K562 (cell line): Measurements from ENCODE around the gene CENPN. TPM values are rescaled to one million over a fixed set of nuclear protein-coding genes. Genes with fewer than 3 reads are reported as not detected.

Experiments
- AFF4 ChIP-seq: sonication (generic); formaldehyde crosslinking; IDR thresholded peaks from 2 replicates; pipeline ENCODE4 v1.8.0; 2023; ENCODE audit warnings: mild to moderate bottlenecking, missing genetic modification reagents
- CHAMP1 ChIP-seq: fragments of 450-650 bp; IDR thresholded peaks from 2 replicates; pipeline ENCODE4 v1.6.1; 2016; ENCODE audit warnings: mild to moderate bottlenecking
- EGR1 ChIP-seq: fragments of 450-650 bp; conservative IDR thresholded peaks from 2 replicates; pipeline ENCODE4 v1.6.1; 2017; ENCODE audit warnings: mild to moderate bottlenecking
- FOXA3 ChIP-seq, 2 experiments: fragments of 450-650 bp in 1 of 2; sonication (generic) in 1 of 2; formaldehyde crosslinking; IDR thresholded peaks in 1 of 2; conservative IDR thresholded peaks in 1 of 2; 2 replicates each; pipeline versions ENCODE4 v1.4.0 to v1.8.0; 2020 to 2022; ENCODE audit warnings: mild to moderate bottlenecking in 2 of 2, missing genetic modification reagents in 1 of 2
- HMGN3 ChIP-seq: IDR thresholded peaks from 2 replicates; pipeline ENCODE4 v1.6.1; 2011; ENCODE audit warnings: borderline replicate concordance, low read depth, mild to moderate bottlenecking, mixed read lengths, low read length; ENCODE audit not compliant: insufficient read length; ENCODE audit errors: extremely low read depth
- HNRNPLL ChIP-seq: fragments of 200-400 bp; formaldehyde crosslinking; IDR thresholded peaks from 2 replicates; pipeline ENCODE4 v1.6.1; 2017; ENCODE audit warnings: low read length, low read depth, mild to moderate bottlenecking; ENCODE audit not compliant: poor library complexity, severe bottlenecking
- KLF16 ChIP-seq: IDR thresholded peaks from 2 replicates; pipeline ENCODE4 v1.6.1; 2016; ENCODE audit warnings: antibody characterized with exemption
- MYBL2 ChIP-seq, 2 experiments: fragments of 450-650 bp in 1 of 2; sonication (generic) in 1 of 2; formaldehyde crosslinking in 1 of 2; IDR thresholded peaks; 2 replicates each; pipeline versions ENCODE4 v1.6.1 to v1.8.1; 2017 to 2022; ENCODE audit warnings: borderline replicate concordance in 1 of 2, inconsistent platforms in 1 of 2, low read depth in 1 of 2, mild to moderate bottlenecking in 1 of 2, missing genetic modification reagents in 1 of 2, moderate library complexity in 1 of 2
- MYC ChIP-seq, 2 experiments: fragments of 250-450 bp in 1 of 2; sonication (Bioruptor Pico) in 1 of 2; IDR thresholded peaks; 2 replicates each; pipeline versions ENCODE4 v1.5.1 to v1.6.1; 2012 to 2021; ENCODE audit warnings: low read depth in 2 of 2, borderline replicate concordance in 1 of 2, improper control_type of control experiment in 1 of 2, low read length in 1 of 2, mild to moderate bottlenecking in 1 of 2, moderate library complexity in 1 of 2
- PML ChIP-seq: IDR thresholded peaks from 2 replicates; pipeline ENCODE4 v1.6.1; 2012; ENCODE audit warnings: low read length, inconsistent platforms
- RB1 ChIP-seq: fragments of 450-650 bp; IDR thresholded peaks from 2 replicates; pipeline ENCODE4 v1.6.1; 2017; ENCODE audit warnings: low read depth, mild to moderate bottlenecking
- ZFP36 ChIP-seq: fragments of 150-350 bp; IDR thresholded peaks from 2 replicates; pipeline ENCODE4 v1.6.1; 2018; ENCODE audit warnings: low read length, low read depth; ENCODE audit not compliant: partially characterized antibody
- ZNF197 ChIP-seq: fragments of 200-800 bp; sonication (Bioruptor generic); IDR thresholded peaks from 2 replicates; pipeline ENCODE4 v1.6.1; 2016; ENCODE audit warnings: low read depth, missing genetic modification characterization, missing compliant biosample characterization
- ZSCAN32 ChIP-seq: fragments of 450-650 bp; formaldehyde crosslinking; IDR thresholded peaks from 2 replicates; pipeline ENCODE4 v1.4.0; 2020; ENCODE audit warnings: mild to moderate bottlenecking, moderate library complexity
- polyA plus RNA-seq, 8 experiments: library from polyadenylated mRNA; depleted of rRNA in 4 of 8; stranded (reverse) in 5 of 8; unstranded in 3 of 8; fragments of >200 nt; fragmentation: Nextera tagmentation in 2 of 8; fragmentation: Illumina TruSeq in 1 of 8; extraction: Ambion mirVana in 2 of 8; extraction: Trizol in 1 of 8; gene quantifications; 2 replicates each; pipeline versions ENCODE4 v1.2.1 to v1.2.3, GENCODE V29; 2011 to 2014; ENCODE audit warnings: inconsistent platforms in 1 of 8, missing spikeins in 1 of 8
- total RNA-seq, 7 experiments: library from RNA; depleted of rRNA in 6 of 7; stranded (reverse); fragments of >200 nt in 6 of 7; fragmentation: Illumina TruSeq in 2 of 7; extraction: Trizol in 2 of 7; gene quantifications; 2 replicates each; pipeline versions ENCODE4 v1.2.1 to v1.2.3, GENCODE V29; 2011 to 2021; ENCODE audit warnings: low replicate concordance in 1 of 7
- TF ChIP-seq, protein P1 (sequence below): IDR thresholded peaks from 2 replicates; pipeline ENCODE4 v1.6.1; 2016; ENCODE audit warnings: missing genetic modification characterization, missing compliant biosample characterization
- TF ChIP-seq, protein P2 (sequence below): sonication (generic); IDR thresholded peaks from 2 replicates; pipeline ENCODE4 v1.6.1; 2016

The CENPN gene
- total and polyA plus RNA-seq, 9 of the 15 experiments (the other 6 are each of a cell fraction or from before 2014, with no cell fraction given) = 92.3 to 384 (median 140) TPM

DNA sequence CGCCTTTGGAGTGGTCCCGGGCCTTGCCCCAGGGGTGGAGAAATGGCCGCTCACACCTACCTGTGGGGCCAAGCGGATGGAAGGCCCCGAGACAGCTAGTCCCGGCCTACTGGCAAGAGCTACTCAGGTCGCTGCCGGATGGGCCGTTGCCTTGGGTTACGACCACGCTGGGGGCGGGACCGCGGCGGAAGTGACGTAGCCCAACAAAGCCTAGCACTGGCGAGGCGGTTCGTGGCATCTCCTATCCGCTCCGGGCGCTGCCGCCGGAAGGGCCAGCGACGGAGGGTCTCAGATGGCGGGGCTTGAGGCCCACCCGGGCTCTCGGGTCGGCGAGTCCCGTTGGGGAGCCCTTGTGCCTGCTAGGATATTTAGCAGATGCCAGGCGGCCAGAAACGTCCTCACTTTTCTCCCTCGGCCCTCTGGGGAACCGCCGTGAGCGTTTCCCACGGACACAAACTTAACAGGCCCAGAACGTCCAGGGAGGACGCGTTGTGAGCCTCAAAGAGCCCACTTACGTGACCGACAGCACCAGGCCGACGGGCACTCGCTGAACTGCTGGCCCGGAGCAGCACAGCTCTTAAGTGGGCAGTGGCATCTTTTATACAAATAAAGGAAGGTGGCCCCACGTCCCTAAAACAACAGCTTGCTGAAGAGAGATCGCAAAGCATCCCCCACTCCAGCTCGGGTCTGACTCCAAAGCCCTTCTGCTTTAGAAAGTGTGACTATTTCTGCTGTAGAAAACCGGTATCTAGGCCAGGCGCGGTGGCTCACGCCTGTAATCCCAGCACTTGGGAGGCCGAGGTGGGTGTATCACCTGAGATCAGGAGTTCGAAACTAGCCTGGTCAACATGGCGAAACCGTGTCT is 70.3 kb downstream of the CENPN start, which contains the start of gene C16orf46 (continued):
- TF ChIP-seq FOXA3 (CRISPR knock-in tag; conservative IDR thresholded peaks at IDR 0.05 in 1 of 2, IDR thresholded peaks at IDR 0.05 in 1 of 2) = peak in 1 of 2 experiments; percentile 77; a peak in 2 of 4 replicates
- peak; percentile 68 for TF ChIP-seq HMGN3
- TF ChIP-seq MYBL2 (IDR thresholded peaks at IDR 0.05; ENCODE audit: low read depth) = no peak
- TF ChIP-seq MYBL2 (CRISPR knock-in tag; IDR thresholded peaks at IDR 0.05; ENCODE audit: borderline replicate concordance) = no peak
- TF ChIP-seq RB1 = peak; percentile 72
- TF ChIP-seq, protein P1, sequence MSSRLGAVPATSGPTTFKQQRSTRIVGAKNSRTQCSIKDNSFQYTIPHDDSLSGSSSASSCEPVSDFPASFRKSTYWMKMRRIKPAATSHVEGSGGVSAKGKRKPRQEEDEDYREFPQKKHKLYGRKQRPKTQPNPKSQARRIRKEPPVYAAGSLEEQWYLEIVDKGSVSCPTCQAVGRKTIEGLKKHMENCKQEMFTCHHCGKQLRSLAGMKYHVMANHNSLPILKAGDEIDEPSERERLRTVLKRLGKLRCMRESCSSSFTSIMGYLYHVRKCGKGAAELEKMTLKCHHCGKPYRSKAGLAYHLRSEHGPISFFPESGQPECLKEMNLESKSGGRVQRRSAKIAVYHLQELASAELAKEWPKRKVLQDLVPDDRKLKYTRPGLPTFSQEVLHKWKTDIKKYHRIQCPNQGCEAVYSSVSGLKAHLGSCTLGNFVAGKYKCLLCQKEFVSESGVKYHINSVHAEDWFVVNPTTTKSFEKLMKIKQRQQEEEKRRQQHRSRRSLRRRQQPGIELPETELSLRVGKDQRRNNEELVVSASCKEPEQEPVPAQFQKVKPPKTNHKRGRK (tag) = no peak
- TF ChIP-seq, protein P2, sequence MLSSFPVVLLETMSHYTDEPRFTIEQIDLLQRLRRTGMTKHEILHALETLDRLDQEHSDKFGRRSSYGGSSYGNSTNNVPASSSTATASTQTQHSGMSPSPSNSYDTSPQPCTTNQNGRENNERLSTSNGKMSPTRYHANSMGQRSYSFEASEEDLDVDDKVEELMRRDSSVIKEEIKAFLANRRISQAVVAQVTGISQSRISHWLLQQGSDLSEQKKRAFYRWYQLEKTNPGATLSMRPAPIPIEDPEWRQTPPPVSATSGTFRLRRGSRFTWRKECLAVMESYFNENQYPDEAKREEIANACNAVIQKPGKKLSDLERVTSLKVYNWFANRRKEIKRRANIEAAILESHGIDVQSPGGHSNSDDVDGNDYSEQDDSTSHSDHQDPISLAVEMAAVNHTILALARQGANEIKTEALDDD = no peak
- peak; percentile 66; the same call in 1 of the 2 replicates for TF ChIP-seq PML
- TF ChIP-seq AFF4 = no peak
- TF ChIP-seq MYC (IDR thresholded peaks at IDR 0.05; ENCODE audit: low read depth, low read length) = peak; percentile 34
- TF ChIP-seq MYC (CRISPR knock-in tag; IDR thresholded peaks at IDR 0.05; ENCODE audit: borderline replicate concordance, low read depth) = peak; percentile 73; the same call in 1 of the 2 replicates
- peak; percentile 83 for TF ChIP-seq HNRNPLL
- no peak for TF ChIP-seq ZFP36
- TF ChIP-seq KLF16 = no peak
- TF ChIP-seq EGR1 = peak; percentile 65
- TF ChIP-seq ZSCAN32 (CRISPR knock-in tag) = peak; percentile 40; the same call in 1 of the 2 replicates
- no peak for TF ChIP-seq ZNF197 (CRISPR knock-in tag)
- peak; percentile 22; the same call in 1 of the 2 replicates for TF ChIP-seq CHAMP1
